Mammary epithelial cell (primary cell): ENCODE measurements around the gene ANO1.

Source experiments
- EZH2 ChIP-seq: IDR thresholded peaks from 2 replicates; pipeline ENCODE4 v1.6.1; 2012; ENCODE audit warnings: low read length, inconsistent platforms, borderline replicate concordance
- TF ChIP-seq, protein P1 (sequence below), 2 donors: IDR thresholded peaks in 1 of 2; conservative IDR thresholded peaks in 1 of 2; 2 replicates each; pipeline ENCODE4 v1.5.1; 2011 to 2012; ENCODE audit warnings: inconsistent platforms in 2 of 2, low read length in 2 of 2, mild to moderate bottlenecking in 2 of 2, control low read depth in 1 of 2, low read depth in 1 of 2; ENCODE audit not compliant: insufficient read depth in 1 of 2; ENCODE audit errors: extremely low read depth in 1 of 2

DNA sequence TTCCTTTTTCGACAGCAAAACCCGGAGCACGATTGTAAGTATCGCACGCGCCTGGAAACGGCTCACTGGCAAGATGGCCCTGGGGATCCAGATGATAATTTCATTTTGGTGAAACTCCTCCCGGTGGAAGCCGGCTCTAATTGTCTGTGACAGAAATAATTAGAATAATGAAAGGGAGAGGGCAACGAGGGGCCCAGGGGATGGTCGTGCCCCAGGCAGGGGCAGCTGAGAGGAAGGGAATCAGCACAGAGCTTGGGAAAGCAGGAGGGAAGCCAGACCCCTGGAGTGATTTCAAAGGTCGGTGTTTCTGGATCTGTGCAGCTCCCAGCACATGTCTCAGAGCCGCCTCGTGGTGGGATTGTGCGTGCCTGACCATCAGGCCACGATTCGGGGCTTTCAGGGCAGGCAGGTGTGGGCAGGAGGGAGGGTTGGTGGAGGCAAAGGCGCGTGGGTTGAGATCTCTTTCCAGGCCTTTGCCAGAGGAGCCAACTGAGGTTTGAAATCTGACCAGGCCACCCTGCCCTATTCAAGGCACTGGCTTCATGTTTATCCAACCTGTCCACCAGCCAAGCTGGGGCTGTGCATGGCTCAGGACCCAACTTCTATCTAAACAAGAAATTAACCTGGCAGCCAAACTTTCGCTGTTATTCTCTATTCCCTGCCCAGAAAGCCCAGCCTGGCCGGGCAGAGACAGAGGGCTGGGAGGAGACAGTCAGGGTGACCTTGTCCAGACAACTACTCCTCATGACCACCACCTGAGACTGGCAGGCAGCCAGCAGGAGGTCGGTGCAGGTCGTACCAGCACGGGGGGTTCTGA, 27.8 kb downstream of the ANO1 start:
- TF ChIP-seq, protein P1, sequence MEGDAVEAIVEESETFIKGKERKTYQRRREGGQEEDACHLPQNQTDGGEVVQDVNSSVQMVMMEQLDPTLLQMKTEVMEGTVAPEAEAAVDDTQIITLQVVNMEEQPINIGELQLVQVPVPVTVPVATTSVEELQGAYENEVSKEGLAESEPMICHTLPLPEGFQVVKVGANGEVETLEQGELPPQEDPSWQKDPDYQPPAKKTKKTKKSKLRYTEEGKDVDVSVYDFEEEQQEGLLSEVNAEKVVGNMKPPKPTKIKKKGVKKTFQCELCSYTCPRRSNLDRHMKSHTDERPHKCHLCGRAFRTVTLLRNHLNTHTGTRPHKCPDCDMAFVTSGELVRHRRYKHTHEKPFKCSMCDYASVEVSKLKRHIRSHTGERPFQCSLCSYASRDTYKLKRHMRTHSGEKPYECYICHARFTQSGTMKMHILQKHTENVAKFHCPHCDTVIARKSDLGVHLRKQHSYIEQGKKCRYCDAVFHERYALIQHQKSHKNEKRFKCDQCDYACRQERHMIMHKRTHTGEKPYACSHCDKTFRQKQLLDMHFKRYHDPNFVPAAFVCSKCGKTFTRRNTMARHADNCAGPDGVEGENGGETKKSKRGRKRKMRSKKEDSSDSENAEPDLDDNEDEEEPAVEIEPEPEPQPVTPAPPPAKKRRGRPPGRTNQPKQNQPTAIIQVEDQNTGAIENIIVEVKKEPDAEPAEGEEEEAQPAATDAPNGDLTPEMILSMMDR (conservative IDR thresholded peaks at IDR 0.05 in 1 of 2, IDR thresholded peaks at IDR 0.05 in 1 of 2; ENCODE audit: extremely low read depth in 1 of 2, insufficient read depth in 1 of 2, low read depth in 1 of 2, low read length in 2 of 2) = no peak
- TF ChIP-seq EZH2 = no peak
